Measurements from ENCODE around the gene ANKUB1. TPM values are rescaled to one million over a fixed set of nuclear protein-coding genes. Genes with fewer than 3 reads are reported as not detected.

ANKUB1 gene
- total RNA-seq, 1 experiment from 2014 or later, result not detected

DNA sequence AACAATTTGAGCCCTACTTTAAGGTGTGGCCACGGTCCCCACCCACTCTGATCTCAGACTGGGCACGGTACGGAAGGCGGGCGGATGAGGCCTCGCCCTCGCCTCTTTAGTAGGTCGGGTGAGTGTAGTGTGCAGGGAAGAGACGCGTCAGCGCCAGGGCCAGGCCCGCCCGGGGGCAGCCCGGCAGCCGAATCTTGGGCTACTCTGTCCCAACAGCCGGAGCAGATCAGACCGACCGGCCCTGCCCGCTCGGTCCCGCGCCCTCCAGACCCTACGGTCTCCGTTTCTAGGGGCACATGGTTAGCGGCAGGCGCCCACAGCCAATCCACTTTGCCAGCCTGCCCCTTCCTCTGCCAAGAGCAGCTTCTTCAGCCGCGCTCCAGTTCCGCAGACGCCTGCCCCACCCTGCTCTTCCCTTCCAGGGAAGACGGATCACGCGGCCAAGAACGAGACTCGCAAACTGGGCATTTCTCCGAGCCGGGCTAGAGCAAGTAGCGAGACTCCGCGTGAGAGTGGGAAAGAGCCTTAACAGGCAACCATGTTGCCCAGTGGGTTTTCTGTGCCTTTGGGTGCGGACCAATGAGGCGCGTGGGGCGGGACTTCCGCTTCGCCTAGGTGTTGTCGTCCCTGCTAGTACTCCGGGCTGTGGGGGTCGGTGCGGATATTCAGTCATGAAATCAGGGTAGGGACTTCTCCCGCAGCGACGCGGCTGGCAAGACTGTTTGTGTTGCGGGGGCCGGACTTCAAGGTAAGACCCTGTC lies 20.4 kb upstream of the ANKUB1 start, which contains the start of gene RNF13:
Gene RNF13, plus strand, starts transcription at position 610 of the 761 bp plus-strand sequence. CDS start 32,812 bp downstream, outside the sequence.
- TF ChIP-seq, protein P1, sequence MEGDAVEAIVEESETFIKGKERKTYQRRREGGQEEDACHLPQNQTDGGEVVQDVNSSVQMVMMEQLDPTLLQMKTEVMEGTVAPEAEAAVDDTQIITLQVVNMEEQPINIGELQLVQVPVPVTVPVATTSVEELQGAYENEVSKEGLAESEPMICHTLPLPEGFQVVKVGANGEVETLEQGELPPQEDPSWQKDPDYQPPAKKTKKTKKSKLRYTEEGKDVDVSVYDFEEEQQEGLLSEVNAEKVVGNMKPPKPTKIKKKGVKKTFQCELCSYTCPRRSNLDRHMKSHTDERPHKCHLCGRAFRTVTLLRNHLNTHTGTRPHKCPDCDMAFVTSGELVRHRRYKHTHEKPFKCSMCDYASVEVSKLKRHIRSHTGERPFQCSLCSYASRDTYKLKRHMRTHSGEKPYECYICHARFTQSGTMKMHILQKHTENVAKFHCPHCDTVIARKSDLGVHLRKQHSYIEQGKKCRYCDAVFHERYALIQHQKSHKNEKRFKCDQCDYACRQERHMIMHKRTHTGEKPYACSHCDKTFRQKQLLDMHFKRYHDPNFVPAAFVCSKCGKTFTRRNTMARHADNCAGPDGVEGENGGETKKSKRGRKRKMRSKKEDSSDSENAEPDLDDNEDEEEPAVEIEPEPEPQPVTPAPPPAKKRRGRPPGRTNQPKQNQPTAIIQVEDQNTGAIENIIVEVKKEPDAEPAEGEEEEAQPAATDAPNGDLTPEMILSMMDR (IDR thresholded peaks at IDR 0.05; ENCODE audit: unreplicated experiment), result no peak
- Mint-ChIP-seq H3K27me3 (ENCODE audit: unreplicated experiment) (no peaks in the 10 kb centered on the region), H3K4me3 (ENCODE audit: low read depth, unreplicated experiment) (peak within 1 kb of the TSS; percentile 93), H3K36me3 (ENCODE audit: insufficient read depth, unreplicated experiment) (peaks cover 35% of the 10 kb centered on the region), H3K4me1 (ENCODE audit: low read depth, unreplicated experiment) (peaks cover 55% of the 10 kb centered on the region), H3K9me3 (ENCODE audit: low read depth, unreplicated experiment) (no peaks in the 10 kb centered on the region), H3K27ac (ENCODE audit: unreplicated experiment) (peak within 1 kb of the TSS; percentile 99)
- peak; percentile 98 for DNase-seq
- intact Hi-C loops (cut with micrococcal nuclease; ENCODE audit: unreplicated experiment), result no loop called here
- CTCF ChIA-PET, result interaction anchor here (0.6 to 1.1 kb wide), 3 partner anchors 8 to 303 kb away, joined by 3 to 4 read pairs (median 3); no protein-coding TSS in a partner anchor
- BruUV-seq (replicated peaks), result no TSS peak

DNA sequence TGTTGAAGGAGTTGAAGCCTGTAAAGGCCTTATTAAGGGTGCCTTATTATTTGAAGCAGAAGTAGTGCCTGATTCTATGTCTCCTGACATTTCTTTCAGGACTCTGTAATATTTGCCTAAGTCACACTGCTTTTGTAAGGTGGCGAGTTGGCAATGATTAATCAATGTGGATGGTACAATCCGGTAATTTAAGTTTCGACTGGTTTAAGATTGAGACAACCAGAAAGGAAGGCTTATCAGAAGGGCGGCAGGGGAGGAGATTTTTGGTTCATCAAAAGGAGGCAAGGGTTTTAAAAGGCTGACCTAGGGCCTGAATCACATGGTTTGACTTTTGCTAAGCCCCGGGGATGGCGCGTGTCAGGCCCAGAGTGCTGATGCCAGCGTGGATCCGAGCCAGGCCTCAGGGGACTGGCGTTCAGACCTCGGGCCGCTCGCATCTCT lies 19.8 kb upstream of the ANKUB1 start:
- Mint-ChIP-seq H3K4me1 (ENCODE audit: low read depth, unreplicated experiment) (peaks cover 50% of the 10 kb centered on the region), H3K27me3 (ENCODE audit: unreplicated experiment) (no peaks in the 10 kb centered on the region), H3K9me3 (ENCODE audit: low read depth, unreplicated experiment) (no peaks in the 10 kb centered on the region), H3K27ac (ENCODE audit: unreplicated experiment) (peak overlapping the region; percentile 99), H3K36me3 (ENCODE audit: insufficient read depth, unreplicated experiment) (peaks cover 35% of the 10 kb centered on the region), H3K4me3 (ENCODE audit: low read depth, unreplicated experiment) (peak overlapping the region; percentile 93)
- CTCF ChIA-PET, result no interaction called here
- TF ChIP-seq, protein P1 (IDR thresholded peaks at IDR 0.05; ENCODE audit: unreplicated experiment), result no peak
- BruUV-seq (replicated peaks), result TSS peak; percentile 86
- intact Hi-C loops (cut with micrococcal nuclease; ENCODE audit: unreplicated experiment), result no loop called here
- no peak for DNase-seq

DNA sequence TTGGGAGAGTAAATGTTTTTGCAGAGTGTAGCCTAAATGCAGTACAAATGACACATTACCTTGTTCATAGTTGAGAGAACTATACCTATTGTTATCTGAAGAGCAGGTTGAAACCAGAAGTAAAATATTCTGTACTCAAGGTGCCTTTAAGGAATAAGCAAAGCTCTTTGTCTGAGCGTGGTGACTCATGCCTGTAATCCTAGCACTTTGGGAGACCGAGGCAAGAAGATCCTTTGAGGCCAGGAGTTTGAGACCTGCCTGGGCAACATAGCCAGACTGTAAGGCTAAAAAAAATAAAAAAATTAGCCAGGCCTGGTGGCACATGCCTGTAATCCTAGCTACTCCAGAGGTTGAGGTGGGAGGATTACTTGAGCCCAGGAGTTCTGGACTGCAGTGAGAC lies 18.5 kb upstream of the ANKUB1 start:
- CTCF ChIA-PET, result interaction anchor here (0.7 to 1.1 kb wide), 4 partner anchors 10 to 90 kb away, joined by 3 to 4 read pairs (median 4); no protein-coding TSS in a partner anchor

DNA sequence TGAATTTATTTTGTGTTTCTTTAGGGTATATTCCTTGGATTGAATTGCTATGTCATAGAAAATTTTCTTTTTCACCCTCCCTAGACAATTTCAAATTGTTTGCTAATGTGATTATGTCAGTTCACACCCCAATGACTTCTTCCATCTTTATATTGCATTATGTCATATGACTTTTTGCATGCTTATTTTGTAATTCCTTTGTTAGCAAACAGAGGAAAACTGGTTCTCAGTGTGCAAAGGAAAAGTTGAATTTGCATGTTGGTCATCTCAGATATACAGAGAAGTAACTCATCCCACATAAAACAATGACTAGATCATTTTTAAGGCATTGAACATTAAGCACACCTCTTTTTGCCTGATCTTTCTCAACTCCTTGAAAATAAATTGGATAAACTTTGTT lies 17.3 kb upstream of the ANKUB1 start:
- intact Hi-C loops (cut with micrococcal nuclease; ENCODE audit: unreplicated experiment), result no loop called here
- no peak for DNase-seq
- no TSS peak for BruUV-seq (replicated peaks)
- Mint-ChIP-seq H3K36me3 (ENCODE audit: insufficient read depth, unreplicated experiment) (peaks cover 29% of the 10 kb centered on the region), H3K27ac (ENCODE audit: unreplicated experiment) (no peak overlapping the region), H3K4me3 (ENCODE audit: low read depth, unreplicated experiment) (no peak overlapping the region), H3K9me3 (ENCODE audit: low read depth, unreplicated experiment) (no peaks in the 10 kb centered on the region), H3K27me3 (ENCODE audit: unreplicated experiment) (no peaks in the 10 kb centered on the region), H3K4me1 (ENCODE audit: low read depth, unreplicated experiment) (peaks cover 25% of the 10 kb centered on the region)
- TF ChIP-seq, protein P1 (IDR thresholded peaks at IDR 0.05; ENCODE audit: unreplicated experiment), result no peak
- CTCF ChIA-PET, result interaction anchor here (3.0 kb wide), 1 partner anchor 41 kb away, joined by 167 read pairs; no protein-coding TSS in a partner anchor

More for the DNA sequence above, 18.5 kb upstream of the ANKUB1 start:
- intact Hi-C loops (cut with micrococcal nuclease; ENCODE audit: unreplicated experiment), result no loop called here
- H3K9me3 Mint-ChIP-seq (ENCODE audit: low read depth, unreplicated experiment), result no peaks in the 10 kb centered on the region
- BruUV-seq (replicated peaks), result no TSS peak
- TF ChIP-seq, protein P1 (IDR thresholded peaks at IDR 0.05; ENCODE audit: unreplicated experiment), result no peak
- H3K4me1 Mint-ChIP-seq (ENCODE audit: low read depth, unreplicated experiment), result peaks cover 36% of the 10 kb centered on the region
- H3K27ac Mint-ChIP-seq (ENCODE audit: unreplicated experiment), result no peak overlapping the region
- peaks cover 35% of the 10 kb centered on the region for H3K36me3 Mint-ChIP-seq (ENCODE audit: insufficient read depth, unreplicated experiment)
- no peak for DNase-seq
- no peak overlapping the region for H3K4me3 Mint-ChIP-seq (ENCODE audit: low read depth, unreplicated experiment)
- H3K27me3 Mint-ChIP-seq (ENCODE audit: unreplicated experiment), result no peaks in the 10 kb centered on the region
